CD4-positive, alpha-beta T cell treated with Interleukin-21 for 1 hour (primary cell): ENCODE results near the gene NRXN3.

Source experiments
- DNase-seq: peaks from one replicate; pipeline ENCODE4 v3.0.0-alpha.2; 2020

NRXN3 gene

DNA sequence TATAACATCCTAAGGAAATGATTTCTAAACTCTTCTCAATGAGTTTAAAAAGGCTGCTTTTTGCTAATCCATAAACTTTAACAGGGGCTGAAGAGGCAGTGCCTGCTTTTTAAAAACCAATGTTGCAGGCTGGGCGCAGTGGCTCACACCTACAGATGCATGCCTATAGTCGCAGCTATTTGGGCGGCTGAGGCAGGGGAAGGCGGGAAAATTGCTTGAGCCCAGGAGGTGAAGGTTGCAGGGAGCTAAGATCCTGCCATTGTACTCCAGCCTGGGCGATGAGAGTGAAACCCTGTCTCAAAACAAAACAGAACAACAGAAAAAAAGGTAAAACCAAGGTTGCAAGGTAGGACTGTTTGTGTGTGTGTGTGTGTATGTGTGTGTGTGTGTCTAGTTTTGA lies 1509.9 kb downstream of the NRXN3 start:
- DNase-seq, result no peak

DNA sequence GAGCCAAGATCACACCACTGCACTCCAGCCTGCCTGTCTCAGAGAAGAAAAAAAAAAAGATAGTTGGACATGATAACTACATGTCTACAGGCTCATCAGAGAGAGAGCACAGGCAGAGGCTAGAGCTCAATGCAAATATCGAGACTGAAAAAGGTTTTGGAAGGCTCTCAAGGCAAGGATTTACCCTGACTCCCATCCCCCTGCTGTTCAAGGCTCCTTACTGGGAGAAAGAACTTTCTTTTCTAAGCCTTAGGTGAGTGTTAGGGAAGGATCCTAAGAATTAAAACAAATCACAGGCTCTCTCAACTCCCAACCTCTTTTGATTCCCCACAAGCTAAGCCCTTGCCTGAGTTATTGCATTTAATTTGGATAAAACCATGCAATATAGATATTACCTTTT lies 1516.0 kb downstream of the NRXN3 start:
- no peak for DNase-seq

DNA sequence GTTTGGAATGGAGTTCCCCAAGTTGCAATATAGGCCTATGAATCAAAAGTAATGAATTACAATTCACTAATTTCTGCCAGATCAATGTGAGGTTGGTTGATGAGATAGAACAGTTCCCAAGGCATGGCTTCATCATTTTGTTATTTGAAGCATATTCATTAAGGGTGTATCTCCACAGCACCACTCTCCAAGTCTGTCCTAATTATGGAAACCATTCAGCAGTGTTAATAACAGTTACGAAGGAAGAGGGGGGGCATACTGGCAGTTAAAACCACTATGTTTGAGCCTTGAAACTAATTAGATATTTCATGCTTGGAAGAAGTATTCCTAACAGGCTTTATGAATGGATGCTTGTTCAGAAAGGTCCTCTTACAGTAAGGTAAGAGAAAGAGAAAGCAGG lies 1520.8 kb downstream of the NRXN3 start:
- DNase-seq, result no peak

DNA sequence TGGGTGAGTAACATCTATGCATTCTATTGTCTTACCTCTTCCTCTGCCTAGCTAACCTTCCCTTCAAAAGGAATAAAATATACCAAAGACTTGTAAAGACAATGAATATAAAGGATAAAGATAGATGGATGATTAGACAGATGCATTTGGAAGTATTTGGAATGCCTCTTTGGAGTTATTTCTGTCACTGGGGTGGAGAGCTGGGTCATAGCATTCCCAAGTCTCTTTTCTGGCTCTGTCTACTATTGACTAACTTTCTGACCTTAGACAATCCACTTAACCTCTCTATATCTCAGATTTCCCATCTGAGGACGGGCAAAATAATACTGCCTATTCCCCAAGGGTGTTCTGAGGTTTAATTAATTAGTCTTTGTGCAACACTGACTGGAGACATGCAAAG lies 1523.8 kb downstream of the NRXN3 start:
- no peak for DNase-seq

DNA sequence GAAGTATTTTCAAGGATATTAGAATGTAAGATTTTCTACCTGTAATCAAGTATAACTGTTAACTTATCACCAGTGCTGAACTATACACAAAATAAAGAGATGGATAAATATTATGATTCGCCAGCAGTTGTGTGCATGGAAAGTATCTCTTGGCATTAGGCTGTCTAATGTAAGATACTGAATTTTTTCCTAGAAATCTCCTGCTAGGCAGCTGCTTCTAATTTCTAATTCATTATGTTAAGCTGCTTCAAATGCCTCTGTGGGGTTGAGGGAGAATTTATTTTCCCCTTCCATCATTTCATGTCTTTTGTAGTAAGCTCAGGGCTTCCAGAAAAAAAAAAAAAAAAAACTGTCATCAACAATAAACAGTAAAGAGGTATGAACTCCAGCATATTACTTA lies 1525.1 kb downstream of the NRXN3 start:
- DNase-seq, result no peak

DNA sequence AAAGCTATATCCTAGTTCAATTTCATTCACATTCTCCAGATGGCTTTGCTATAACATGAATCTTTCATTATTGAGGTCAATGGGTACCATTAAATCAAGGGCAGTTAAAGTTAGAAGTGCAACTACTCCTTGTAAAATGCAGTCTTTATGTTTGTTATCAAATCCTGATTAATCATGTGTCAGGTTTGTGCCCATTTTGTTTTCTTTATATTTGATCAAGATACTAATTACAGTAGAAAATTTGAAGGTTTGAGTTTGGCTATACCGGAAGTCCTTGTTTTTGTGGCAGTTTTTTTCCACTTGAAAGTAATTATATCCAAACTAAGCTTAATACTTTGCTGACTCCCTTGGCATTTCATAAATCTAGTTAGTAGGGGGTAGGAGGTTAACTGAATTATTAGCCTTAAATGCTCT lies 1528.1 kb downstream of the NRXN3 start:
- DNase-seq, result no peak

DNA sequence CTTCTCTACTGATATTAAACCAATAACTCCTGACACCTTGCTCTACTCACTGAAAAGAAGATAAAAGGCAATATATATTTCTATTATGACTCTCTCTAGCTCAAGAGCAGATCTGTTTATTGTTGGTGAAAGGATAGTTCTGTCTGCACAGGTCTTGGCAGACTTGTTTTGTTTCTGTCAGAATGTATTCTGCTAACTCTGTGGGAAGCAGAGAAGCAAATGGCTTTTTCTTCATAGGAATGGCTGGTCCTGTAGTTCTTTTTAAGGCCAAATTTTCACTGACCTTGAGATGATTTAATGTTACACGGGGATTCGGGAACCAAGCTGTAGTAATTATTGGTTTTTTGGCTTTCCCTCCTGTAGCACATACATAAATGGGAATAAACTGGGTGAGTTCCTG lies 1529.0 kb downstream of the NRXN3 start:
- DNase-seq, result no peak

DNA sequence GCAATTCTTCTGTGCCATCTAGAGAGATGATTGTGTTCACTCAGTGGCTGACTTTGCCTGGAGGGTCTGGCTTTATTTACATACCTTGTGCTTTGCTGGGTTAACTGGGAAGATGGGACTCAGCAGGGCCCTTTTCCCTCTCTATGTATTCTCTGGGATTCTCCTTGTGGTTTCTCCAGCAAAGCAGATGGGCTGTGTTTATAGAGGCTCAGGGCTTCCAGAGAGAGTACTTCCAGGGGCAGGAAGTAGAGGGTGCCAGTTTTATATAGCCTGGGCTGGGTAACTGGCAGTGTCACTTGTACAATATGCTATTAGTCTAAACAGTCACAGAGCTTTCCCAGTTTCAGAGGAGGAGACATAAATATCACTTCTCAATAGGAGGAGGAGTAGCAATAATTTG lies 1531.2 kb downstream of the NRXN3 start:
- no peak for DNase-seq

DNA sequence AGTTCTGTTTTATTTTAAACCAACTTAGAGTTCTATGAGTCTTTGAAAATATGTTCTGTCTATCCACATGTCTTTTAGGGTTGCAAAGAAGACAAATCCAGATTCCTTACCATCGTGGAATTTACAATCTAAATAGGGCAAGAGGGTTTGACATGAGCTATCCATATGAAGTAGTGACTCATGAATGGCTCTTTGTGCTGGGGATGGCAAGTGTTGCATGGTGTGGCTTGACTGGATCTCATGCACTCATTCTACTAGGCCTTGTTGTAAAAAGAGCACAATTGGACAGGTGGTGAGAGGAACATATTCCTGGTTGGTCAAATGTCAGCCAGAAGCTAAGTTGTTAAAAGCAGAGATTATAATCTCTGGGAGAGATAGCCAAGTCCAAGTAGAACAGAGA lies 1532.0 kb downstream of the NRXN3 start:
- no peak for DNase-seq

DNA sequence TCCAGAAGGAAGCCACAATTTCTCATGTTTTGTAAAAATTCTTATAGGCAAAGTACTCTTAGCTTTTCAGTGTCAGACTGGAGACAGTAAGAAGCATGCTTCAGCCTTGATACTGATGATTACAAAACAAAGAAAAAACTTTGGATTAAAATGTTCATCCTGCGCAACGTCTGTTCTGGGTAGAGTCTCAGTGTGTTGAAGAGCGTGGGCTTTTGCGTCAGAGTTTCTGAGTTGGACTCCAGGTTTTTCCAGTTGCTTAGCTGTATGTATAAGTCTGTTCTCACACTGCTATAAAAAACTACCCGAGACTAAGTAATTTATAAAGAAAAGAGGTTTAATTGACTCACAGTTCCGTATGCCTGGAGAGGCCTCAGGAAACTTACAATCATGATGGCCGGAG lies 1533.0 kb downstream of the NRXN3 start:
- DNase-seq, result no peak

DNA sequence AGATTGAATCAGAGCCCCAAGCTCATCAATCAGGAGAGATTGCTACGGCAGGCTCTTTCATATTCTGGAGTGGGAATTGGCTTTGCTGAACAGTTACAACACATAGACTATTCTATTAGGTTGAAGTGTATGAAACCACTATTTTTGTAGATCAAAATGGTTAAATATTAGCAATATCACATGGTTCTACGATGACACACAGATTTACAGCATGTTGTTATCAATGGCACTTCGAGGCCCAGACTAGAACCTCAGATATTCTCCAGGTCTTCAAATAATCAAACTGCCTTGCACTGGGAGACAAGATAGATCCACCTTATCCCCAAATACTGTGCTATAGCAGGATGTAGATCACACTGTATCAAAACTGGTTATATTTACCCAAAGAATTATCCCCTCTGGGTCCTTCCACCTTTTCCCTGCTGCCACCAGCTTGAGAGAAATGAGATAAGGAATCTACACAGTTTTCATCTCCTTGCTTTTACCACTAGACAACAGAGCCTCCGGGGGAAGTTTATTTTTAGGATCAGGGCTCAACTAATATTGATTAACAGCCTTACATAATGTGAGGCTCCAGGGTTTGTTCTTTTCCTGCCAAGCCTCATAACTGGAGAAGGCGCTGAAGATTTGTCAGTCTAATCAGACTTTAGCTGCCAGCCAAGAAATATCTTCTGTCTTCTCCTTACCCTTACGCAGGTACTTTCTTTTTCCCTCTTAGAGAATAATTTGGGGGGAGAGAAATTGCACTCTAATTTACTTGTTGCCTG lies 1534.1 kb downstream of the NRXN3 start:
- DNase-seq, result no peak

DNA sequence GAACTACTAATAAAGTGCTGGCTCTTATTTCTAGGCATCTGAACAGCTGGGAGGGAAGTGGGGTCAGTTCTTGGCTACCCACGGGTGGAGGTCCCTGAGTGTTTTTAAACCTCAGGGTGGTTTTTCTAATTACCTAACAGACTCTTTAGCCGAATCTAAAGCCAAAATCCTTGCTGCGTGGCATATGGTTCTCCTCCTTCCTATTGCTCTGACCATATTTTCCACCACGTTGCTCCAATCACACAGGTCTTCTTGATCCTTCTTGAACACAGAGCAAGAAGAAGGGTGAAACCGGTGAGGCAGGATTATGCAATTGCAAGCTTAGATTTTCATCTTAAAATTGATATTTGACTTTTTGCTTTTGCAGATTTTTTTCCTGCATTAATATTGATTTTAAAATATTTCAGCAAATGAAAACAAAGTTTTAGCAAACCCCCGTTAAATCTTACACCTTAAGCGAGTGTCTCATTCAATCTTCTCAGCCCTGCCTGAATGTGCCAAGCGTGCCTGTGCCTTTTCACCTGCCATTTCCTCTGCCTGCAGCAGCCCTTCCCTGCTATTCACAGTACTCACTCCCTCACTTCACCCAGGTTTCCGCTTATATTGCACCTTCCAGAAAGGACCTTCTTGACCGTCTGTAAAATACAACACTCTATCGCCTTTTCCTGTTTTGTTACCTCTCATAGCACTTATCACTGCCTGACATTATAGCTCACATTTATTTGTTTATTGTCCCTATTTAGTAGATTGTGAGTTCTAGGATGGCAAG lies 1535.1 kb downstream of the NRXN3 start:
- DNase-seq, result no peak

DNA sequence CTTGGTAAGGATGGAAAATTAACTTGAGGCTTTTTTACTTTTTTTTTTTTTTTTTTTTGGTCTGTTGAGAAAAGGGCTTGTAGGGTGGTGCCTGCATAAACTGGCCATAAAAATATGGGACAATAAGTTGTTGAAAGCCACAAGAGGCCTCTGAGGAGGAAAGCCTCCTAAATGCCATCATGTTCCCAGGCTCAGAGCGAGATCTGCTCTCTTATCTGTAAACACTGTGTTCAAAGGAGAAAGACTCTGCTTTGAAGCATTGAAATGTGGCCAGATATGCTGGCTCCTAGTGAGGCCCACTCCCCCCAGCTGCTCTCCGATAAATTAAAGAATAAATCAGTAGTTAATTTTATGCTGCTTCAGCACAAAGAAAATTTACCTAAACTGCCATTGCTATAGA lies 1536.2 kb downstream of the NRXN3 start:
- no peak for DNase-seq

DNA sequence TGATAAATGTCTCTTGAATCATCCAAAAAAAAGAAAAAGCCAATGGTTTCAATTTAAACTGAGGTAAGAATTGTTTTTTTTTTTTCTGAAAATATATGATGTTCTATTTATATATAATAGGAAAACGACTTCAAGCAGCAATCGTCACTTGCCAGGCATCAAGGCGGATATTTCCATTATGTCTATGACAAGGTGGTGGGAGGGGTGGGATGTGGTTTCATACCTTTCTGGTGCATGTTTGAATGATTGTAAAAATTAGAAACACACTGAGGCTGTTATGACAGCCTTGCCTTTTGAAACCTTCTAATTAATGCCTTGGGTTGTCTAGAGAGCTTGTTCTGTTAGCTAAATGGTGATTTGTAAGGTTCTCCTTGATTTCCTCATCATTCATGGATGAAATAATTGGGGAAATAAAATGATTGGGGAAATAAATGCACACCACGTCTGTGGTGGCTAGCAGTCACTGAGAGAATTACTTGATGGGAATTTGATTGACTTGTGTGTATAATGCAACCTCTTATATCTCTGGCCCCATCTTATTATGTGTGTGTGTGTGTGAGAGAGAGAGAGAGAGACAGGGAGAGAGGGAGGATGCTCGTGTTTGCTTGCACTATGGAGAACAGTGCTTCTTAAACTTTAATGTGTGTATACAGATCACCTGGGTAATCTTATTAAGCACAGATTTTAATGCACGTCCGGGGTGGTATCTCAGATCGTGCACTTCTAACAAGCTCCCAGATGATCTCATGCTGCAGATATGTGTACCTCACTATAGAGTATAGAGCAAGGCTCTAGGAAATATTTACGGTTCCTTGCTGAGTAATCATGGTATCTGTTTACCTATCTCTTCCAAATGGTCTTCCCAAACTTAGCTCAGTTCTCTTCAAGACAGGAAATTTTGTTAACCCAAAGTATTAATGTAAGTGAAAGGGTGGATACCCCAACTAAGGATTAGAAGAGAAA lies 1538.5 kb downstream of the NRXN3 start:
- DNase-seq, result no peak

DNA sequence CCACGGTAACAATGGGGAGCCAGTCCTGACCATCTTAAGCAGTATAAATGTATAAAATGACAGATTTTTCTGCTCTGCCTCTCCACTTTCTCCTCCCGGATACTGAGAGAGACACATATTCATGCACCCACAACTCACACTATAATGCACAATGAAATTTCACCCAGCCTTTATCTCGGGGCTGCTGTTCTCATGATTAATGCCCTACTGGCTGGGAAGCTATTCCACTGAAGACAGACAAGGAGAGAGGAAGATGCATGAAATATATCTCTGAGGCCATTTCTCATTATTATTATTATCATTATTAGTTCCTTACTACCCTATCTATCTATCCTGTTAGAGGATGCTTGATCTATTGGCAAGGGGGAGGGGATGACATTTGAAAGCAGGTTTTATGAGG lies 1539.4 kb downstream of the NRXN3 start:
- no peak for DNase-seq

DNA sequence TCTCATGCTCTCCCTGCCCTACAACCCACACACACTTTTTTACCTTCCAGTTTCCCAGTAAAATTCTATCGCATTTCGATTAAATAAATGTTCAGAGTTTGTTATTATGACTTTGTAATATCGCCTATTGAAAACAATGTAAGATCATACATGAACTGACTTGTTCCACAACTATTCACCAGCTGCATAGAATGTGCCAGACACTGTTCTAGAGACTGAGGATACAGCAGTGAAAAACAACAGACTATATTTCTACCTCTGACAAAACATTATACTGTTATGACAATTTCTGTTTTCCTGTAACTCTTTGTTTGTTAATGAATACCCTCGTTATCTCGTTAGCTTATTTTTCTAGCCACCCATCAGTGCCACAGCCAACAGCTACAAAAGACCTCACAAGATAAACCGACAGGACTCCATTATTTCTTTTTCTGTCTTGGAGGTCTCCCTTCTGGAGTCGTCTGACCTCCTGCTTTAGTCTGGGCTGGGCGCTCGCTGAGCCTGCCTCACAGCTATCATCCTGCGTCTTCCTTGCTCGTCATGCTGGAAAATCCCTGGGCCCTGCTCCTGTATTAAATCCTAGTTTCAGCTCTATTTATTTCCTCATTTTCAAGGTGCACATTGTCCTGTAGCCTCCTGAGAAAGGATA lies 1542.3 kb downstream of the NRXN3 start:
- no peak for DNase-seq

DNA sequence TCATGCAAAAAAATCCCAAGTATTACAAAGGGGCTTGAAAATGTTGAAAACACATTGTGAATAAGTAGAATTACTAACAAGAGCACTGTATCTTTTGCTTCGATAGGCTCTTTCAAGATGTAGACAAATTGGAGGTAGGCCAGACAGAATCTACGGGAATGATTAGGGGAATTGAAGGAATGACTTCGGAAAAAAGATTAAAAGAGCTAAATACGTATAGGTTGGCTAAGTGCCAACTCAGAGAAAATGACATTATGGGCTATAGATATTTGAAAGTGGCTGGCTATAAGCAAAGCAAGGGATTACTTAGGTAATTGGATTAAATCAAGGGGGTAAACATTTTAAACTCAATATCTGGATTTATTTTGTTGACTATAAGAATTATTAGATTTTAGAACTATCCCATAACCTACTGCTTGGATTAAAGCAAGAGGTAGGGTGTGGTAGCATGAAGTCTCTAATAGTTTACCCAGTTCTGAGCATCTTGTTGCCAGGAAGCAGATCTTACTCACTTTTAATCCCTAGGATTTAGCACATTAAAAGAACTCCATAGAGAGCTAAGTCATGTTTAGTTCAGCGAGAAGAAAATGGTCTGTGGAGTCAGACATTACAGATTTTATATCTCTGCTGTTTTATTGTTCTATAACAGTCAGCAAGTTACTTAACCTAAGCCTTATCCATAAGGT lies 1551.4 kb downstream of the NRXN3 start:
- no peak for DNase-seq

DNA sequence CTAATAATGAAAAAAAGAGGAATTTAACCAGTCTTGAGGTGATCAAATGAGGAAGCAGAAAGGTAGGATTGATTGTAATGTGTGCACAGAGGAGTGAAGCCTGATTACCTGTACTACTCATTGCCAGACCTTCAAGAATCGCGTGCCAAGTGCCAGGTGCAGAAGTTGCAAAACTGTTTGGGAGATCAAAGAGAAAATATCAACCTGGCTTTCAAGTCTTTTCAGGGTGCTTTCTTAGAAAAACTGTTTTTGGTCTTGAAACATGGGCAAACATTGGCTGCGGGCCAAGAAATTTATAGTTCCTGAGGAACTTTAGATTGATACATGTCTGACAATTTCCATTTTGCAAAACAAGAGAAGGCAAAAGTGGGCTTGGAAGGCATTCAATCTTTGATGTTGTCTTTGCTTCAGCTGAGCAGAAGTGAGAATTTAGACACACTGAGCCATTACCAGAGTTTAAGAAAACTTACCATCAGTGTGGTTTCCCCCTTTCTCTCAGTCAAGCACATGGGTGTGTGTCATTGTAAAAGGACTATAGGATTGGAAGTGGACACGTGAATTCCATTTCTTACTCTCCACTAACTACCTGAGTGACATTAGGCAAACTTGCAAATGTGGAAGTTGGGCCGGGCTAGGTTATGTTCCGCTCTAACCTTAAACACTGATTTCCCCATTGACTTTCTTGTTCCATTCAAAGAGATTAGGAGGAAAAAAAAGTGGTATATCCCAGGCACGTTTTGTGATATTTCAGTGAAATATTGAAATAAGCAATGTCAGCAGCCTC lies 1555.0 kb downstream of the NRXN3 start:
- no peak for DNase-seq

DNA sequence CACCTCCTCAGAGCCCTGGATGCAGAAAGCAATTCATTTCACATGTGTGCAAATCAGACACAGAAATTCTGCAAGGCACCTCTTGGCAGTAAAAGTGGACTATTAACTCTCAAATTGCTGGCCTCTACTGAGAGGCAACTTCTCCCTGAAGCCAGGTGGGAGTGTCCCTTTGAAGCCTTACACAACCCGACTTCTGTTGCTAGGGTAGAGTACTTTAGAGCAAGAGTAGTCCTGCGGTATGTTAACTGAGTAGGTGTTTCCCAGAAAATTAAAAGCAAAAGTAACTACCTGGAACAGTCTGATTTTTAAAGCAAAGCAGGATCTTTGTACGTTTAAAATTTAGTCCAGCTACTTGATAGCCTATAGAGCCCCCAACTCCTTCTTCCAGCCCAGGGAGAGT lies 1557.7 kb downstream of the NRXN3 start:
- no peak for DNase-seq

DNA sequence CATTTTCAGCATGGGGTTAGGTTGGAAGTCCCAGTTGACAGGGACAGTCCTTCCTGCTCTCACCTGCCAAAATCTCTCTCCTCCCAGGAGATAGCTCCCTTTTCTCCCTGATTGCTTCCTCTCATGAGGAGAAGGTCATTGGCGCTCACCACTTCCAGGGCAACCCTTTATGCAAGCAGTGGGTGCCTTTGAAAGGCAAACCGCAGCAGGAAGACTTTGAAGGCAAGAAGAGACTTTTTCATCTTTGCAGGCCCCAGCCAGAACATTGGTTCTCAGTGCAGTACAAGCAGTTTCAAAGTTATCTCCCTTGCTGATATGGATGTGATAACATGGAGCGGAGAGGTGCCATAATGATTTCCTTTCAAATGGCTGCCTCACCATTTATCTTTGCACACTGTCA lies 1558.2 kb downstream of the NRXN3 start:
- DNase-seq, result no peak

DNA sequence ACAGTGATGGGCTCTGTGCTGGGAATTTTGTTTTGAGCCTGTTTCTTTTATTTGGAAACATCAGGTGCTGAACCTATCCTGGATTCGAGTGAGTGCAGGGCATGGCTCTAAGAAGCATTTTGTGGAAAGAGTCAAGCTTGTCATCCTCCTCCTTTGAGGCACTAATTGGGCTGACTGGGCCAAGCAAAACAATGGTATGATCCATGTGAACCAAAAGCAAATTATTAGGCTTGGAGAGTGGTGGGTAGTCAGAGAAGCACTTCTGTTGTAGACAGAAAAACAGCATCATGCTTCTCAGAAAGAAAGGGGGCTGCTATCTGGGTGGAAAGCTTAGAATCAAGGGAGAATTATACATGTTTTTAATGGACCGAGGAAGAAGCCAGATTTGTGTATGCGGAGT lies 1559.6 kb downstream of the NRXN3 start:
- no peak for DNase-seq
